ENCODE results near the gene ZNF516. TPM values are rescaled to one million over a fixed set of nuclear protein-coding genes. Genes with fewer than 3 reads are reported as not detected.

Gene ZNF516
- total and polyA plus RNA-seq, 2 of the 13 experiments (the other 11 are each of a cell fraction or from before 2014, with no cell fraction given), result 16.6 to 18.7 TPM

- over 99% methylated on average over 4 of the region's 4 CpGs for WGBS (ENCODE audit: low lambda C conversion rate)
- POLR2A ChIA-PET, result no interaction called here
Observed at GRCh38 chr18:76430636-76431035, 64.4 kb downstream of the ZNF516 start.

More at GRCh38 chr18:76430636-76431035, 64.4 kb downstream of the ZNF516 start:
- Histone ChIP-seq H3K36me3 (replicated peaks in 1 of 2; ENCODE audit: control insufficient read depth in 1 of 2, insufficient read depth in 2 of 2, low read length in 2 of 2) (peaks cover 12 to 23% of the 10 kb centered on the region in 2 experiments), H3K4me2 (ENCODE audit: low read depth, low read length) (no peak overlapping the region), H3K27me3 (ENCODE audit: control insufficient read depth in 1 of 2, insufficient read depth in 2 of 2, low read length in 2 of 2) (no peaks in the 10 kb centered on the region), H2AFZ (ENCODE audit: low read length) (no peak overlapping the region), H4K20me1 (ENCODE audit: insufficient read depth, low read length) (peaks cover 90% of the 10 kb centered on the region), H3K9ac (ENCODE audit: insufficient read depth, low read depth, low read length) (no peak overlapping the region), H3K79me2 (ENCODE audit: insufficient read depth, low read length) (peaks cover 91% of the 10 kb centered on the region), H3K4me3 (replicated peaks in 1 of 3; ENCODE audit: insufficient read depth in 1 of 3, low read depth in 2 of 3, low read length in 3 of 3) (no peak overlapping the region), H3K9me3 (ENCODE audit: low read length) (no peaks in the 10 kb centered on the region), H3K27ac (ENCODE audit: extremely low read length, insufficient read depth, low read length) (no peak overlapping the region), H3K4me1 (ENCODE audit: insufficient read depth, low read length) (peaks cover 11% of the 10 kb centered on the region)
- in situ Hi-C loops (cut with HindIII; ENCODE audit: extremely low pct_ligation_motif_present, low pct_unique_long_range_greater_than_20kb), result no loop called here
- BruUV-seq (replicated peaks), result no TSS peak
- intact Hi-C loops (cut with micrococcal nuclease; ENCODE audit: unreplicated experiment), result no loop called here
- ATAC-seq (no peak), DNase-seq (ENCODE audit: low spot score) (no peak), FAIRE-seq (no peak)
- CTCF ChIA-PET (ENCODE audit: low intra/inter-chr PET ratio, low total read pairs), result no interaction called here
- TF ChIP-seq SKI (IDR thresholded peaks at IDR 0.05; ENCODE audit: partially characterized antibody), result no peak
- no peak for TF ChIP-seq TAF1 (CRISPR knock-in tag; IDR thresholded peaks at IDR 0.05)
- TF ChIP-seq ZNF224 (CRISPR knock-in tag; IDR thresholded peaks at IDR 0.05), result no peak
- TF ChIP-seq, protein P1, sequence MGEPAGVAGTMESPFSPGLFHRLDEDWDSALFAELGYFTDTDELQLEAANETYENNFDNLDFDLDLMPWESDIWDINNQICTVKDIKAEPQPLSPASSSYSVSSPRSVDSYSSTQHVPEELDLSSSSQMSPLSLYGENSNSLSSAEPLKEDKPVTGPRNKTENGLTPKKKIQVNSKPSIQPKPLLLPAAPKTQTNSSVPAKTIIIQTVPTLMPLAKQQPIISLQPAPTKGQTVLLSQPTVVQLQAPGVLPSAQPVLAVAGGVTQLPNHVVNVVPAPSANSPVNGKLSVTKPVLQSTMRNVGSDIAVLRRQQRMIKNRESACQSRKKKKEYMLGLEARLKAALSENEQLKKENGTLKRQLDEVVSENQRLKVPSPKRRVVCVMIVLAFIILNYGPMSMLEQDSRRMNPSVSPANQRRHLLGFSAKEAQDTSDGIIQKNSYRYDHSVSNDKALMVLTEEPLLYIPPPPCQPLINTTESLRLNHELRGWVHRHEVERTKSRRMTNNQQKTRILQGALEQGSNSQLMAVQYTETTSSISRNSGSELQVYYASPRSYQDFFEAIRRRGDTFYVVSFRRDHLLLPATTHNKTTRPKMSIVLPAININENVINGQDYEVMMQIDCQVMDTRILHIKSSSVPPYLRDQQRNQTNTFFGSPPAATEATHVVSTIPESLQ (CRISPR knock-in tag; conservative IDR thresholded peaks at IDR 0.05), result no peak
- no peak for TF ChIP-seq NR2F1 (CRISPR knock-in tag; IDR thresholded peaks at IDR 0.05)
- TF ChIP-seq CCAR2 (optimal IDR thresholded peaks at IDR 0.05; ENCODE audit: low read depth, low read length), result no peak
- no peak for TF ChIP-seq ZNF570 (CRISPR knock-in tag; IDR thresholded peaks at IDR 0.05; ENCODE audit: borderline replicate concordance)
- TF ChIP-seq ZNF788 (CRISPR knock-in tag; IDR thresholded peaks at IDR 0.05; ENCODE audit: borderline replicate concordance), result no peak
- TF ChIP-seq ZNF17 (CRISPR knock-in tag; IDR thresholded peaks at IDR 0.05), result no peak
- no peak for TF ChIP-seq SP140L (CRISPR knock-in tag; IDR thresholded peaks at IDR 0.05; ENCODE audit: borderline replicate concordance)
- no peak for TF ChIP-seq NFKBIZ (CRISPR knock-in tag; IDR thresholded peaks at IDR 0.05)
- no peak for TF ChIP-seq ZNF878 (CRISPR knock-in tag; IDR thresholded peaks at IDR 0.05)
- TF ChIP-seq PLRG1 (conservative IDR thresholded peaks at IDR 0.05), result no peak
- no peak for TF ChIP-seq ZSCAN9 (CRISPR knock-in tag; IDR thresholded peaks at IDR 0.05; ENCODE audit: borderline replicate concordance)
- no peak for TF ChIP-seq IRF1 (CRISPR knock-in tag; IDR thresholded peaks at IDR 0.05; ENCODE audit: low read depth)
- TF ChIP-seq ZNF569 (CRISPR knock-in tag; IDR thresholded peaks at IDR 0.05; ENCODE audit: borderline replicate concordance), result no peak
- TF ChIP-seq ZUFSP (CRISPR knock-in tag; IDR thresholded peaks at IDR 0.05; ENCODE audit: borderline replicate concordance), result no peak
- TF ChIP-seq, protein P2, sequence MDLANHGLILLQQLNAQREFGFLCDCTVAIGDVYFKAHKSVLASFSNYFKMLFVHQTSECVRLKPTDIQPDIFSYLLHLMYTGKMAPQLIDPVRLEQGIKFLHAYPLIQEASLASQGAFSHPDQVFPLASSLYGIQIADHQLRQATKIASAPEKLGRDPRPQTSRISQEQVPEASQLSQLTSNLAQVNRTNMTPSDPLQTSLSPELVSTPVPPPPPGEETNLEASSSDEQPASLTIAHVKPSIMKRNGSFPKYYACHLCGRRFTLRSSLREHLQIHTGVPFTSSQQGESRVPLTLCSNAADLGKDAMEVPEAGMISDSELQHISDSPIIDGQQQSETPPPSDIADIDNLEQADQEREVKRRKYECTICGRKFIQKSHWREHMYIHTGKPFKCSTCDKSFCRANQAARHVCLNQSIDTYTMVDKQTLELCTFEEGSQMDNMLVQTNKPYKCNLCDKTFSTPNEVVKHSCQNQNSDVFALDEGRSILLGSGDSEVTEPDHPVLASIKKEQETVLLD (CRISPR knock-in tag; IDR thresholded peaks at IDR 0.05; ENCODE audit: low read depth), result no peak
